ENCODE results near the gene RASSF7. TPM values are rescaled to one million over a fixed set of nuclear protein-coding genes. Genes with fewer than 3 reads are reported as not detected.

RASSF7 gene
- total and polyA plus RNA-seq, 10 of the 15 experiments (the other 5 are each of a cell fraction or from before 2014, with no cell fraction given) = 0.39 to 29.7 (median 13.2) TPM

DNA sequence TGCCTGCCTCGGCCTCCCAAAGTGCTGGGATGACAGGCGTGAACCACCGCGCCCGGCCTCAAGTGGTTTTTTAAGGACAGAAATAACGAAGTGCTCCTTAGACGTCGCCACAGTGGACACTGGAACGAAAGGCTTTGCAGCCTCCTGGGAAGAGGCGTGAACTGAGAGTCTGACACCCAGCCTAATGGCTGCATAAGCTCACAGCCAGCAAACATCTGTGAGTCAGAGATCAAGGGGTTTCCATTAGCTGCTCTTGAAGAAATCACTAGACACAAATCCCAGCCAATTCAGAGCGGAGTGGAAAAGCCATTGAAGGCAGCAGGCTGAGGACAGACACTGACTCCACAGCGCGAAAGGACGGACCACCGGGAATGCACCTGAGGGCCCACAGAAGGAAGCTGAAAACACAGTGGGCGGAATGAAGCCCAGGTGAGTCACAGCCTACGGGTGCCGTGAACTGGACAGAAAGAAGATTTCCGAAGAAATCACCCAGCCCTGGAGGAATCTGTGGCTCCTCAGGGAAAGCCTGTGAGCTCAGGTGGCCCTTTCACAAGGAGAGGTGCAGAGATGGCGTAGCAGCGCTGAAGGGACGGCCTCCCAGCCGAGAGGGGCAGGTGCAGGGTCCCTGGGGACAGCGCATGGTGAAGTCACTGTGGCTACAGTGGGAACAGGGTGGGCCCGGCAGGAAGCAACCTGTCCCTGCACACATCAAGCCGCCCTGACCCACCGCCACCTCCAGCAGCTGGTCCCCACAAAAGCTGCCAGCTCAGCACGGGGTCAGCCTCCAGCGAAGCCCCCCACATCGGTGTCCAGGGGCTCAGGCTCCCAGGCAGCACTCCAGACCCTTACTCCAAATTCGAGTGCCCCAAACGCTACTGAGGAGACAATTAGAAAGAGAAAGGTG is 11.8 kb upstream of the RASSF7 start:
- no peak overlapping the region for H3K4me3 ChIP-seq
- ChIA-PET RAD21 (ENCODE audit: unreplicated experiment) (no interaction called here), CTCF (no interaction called here), POLR2A (no interaction called here), SMC1A (ENCODE audit: uncharacterized antibody, unreplicated experiment) (no interaction called here)
- H3K4me1 ChIP-seq (ENCODE audit: control insufficient read depth, insufficient read depth, low read length) = no peaks in the 10 kb centered on the region
- H2AFZ ChIP-seq (ENCODE audit: control insufficient read depth, low read depth, low read length) = no peak overlapping the region
- no peaks in the 10 kb centered on the region for H3K27me3 ChIP-seq (replicated peaks in 1 of 2; ENCODE audit: control insufficient read depth in 2 of 2, insufficient read depth in 2 of 2, low read length in 1 of 2)
- no peaks in the 10 kb centered on the region for H3K36me3 ChIP-seq (ENCODE audit: control insufficient read depth in 2 of 2, insufficient read depth in 2 of 2, low read length in 1 of 2)
- no peak overlapping the region for H3K9ac ChIP-seq (ENCODE audit: control insufficient read depth, insufficient read depth, low read length)
- in situ Hi-C loops (cut with MboI) (no loop called here), intact Hi-C loops (cut with micrococcal nuclease; ENCODE audit: unreplicated experiment) (no loop called here)
- ATAC-seq (peak; percentile 29; the same call in 2 of the 3 replicates), DNase-seq (ENCODE audit: low read depth, low spot score) (no peak), FAIRE-seq (no peak)
- TF ChIP-seq MEF2B (IDR thresholded peaks at IDR 0.05; ENCODE audit: partially characterized antibody, poor library complexity, severe bottlenecking) (peak; percentile 65), BHLHE40 (IDR thresholded peaks at IDR 0.05; ENCODE audit: borderline replicate concordance in 1 of 2, low read depth in 2 of 2, low read length in 1 of 2) (peak in 1 of 2 experiments; percentile 39; a peak in 1 of 4 replicates)
- TF ChIP-seq, protein P1, sequence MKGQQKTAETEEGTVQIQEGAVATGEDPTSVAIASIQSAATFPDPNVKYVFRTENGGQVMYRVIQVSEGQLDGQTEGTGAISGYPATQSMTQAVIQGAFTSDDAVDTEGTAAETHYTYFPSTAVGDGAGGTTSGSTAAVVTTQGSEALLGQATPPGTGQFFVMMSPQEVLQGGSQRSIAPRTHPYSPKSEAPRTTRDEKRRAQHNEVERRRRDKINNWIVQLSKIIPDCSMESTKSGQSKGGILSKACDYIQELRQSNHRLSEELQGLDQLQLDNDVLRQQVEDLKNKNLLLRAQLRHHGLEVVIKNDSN (IDR thresholded peaks at IDR 0.05; ENCODE audit: borderline replicate concordance, extremely low read length, insufficient read depth, low read depth, low read length) = no peak
- H4K20me1 ChIP-seq (ENCODE audit: control insufficient read depth, insufficient read depth) = no peaks in the 10 kb centered on the region
- no peak overlapping the region for H3K4me2 ChIP-seq (ENCODE audit: control insufficient read depth, insufficient read depth)
- H3K9me3 ChIP-seq (replicated peaks; ENCODE audit: control insufficient read depth, insufficient read depth, low read length) = no peaks in the 10 kb centered on the region
- no peaks in the 10 kb centered on the region for H3K79me2 ChIP-seq (ENCODE audit: control insufficient read depth, insufficient read depth, low read length)
- 38% methylated on average over 32 of the region's 32 CpGs for WGBS (ENCODE audit: insufficient coverage, insufficient replicate concordance, low lambda C conversion rate, missing lambda C conversion rate)
- no peak overlapping the region for H3K27ac ChIP-seq (ENCODE audit: control insufficient read depth, insufficient read depth)
- no TSS peak for BruUV-seq (replicated peaks)

Measured in GM12878 (cell line).